GM12891 (cell line): Measurements from ENCODE around the gene CCDC86.

Source experiments
- DNase-seq: peaks from one replicate; pipeline ENCODE4 v3.0.0; 2011; ENCODE audit warnings: low spot score; ENCODE audit not compliant: insufficient read length
- FAIRE-seq: peaks from 2 replicates; lab custom pipeline; 2011; peaks lifted over from hg19 to GRCh38; lab: Jason Lieb, UNC
- PAX5 ChIP-seq: IDR thresholded peaks from 2 replicates; pipeline ENCODE4 v1.6.1; 2011; ENCODE audit warnings: low read length, moderate library complexity, mild to moderate bottlenecking; ENCODE audit not compliant: insufficient read depth, severe bottlenecking
- POLR2A ChIP-seq: IDR thresholded peaks from 2 replicates; pipeline ENCODE4 v1.6.1; 2011; ENCODE audit warnings: low read depth, low read length, control low read depth
- POLR2AphosphoS5 ChIP-seq: IDR thresholded peaks from 2 replicates; pipeline ENCODE4 v1.6.1; 2011; ENCODE audit warnings: low read depth, low read length, control low read depth
- POU2F2 ChIP-seq: IDR thresholded peaks from 2 replicates; pipeline ENCODE4 v1.6.1; 2011; ENCODE audit warnings: low read depth, mild to moderate bottlenecking, control low read depth, low read length, moderate library complexity
- SPI1 ChIP-seq: IDR thresholded peaks from 2 replicates; pipeline ENCODE4 v1.6.1; 2011; ENCODE audit warnings: low read depth, low read length, control low read depth
- TAF1 ChIP-seq: IDR thresholded peaks from 2 replicates; pipeline ENCODE4 v1.6.1; 2011; ENCODE audit warnings: low read depth, low read length, control low read depth

Gene CCDC86

GRCh38 chr11:60867871-60868681 is 26.2 kb downstream of the CCDC86 start:
- DNase-seq = no peak
- no peak for FAIRE-seq
- TF ChIP-seq POLR2A (no peak), TAF1 (no peak)

GRCh38 chr11:60868682-60869450 is 27.0 kb downstream of the CCDC86 start:
- no peak for FAIRE-seq
- no peak for TF ChIP-seq POLR2A
- no peak for TF ChIP-seq PAX5
- TF ChIP-seq TAF1 = no peak
- no peak for TF ChIP-seq POU2F2
- TF ChIP-seq SPI1 = no peak
- no peak for TF ChIP-seq POLR2AphosphoS5

GRCh38 chr11:60869451-60869825 is 27.5 kb downstream of the CCDC86 start:
- TF ChIP-seq TAF1 (no peak), POLR2A (no peak), SPI1 (no peak), POU2F2 (no peak), PAX5 (no peak), POLR2AphosphoS5 (no peak)
- no peak for DNase-seq
- FAIRE-seq = no peak

More at GRCh38 chr11:60868682-60869450, 27.0 kb downstream of the CCDC86 start:
- no peak for DNase-seq

- FAIRE-seq (no peak), DNase-seq (no peak)
- TF ChIP-seq TAF1 = no peak
- TF ChIP-seq POU2F2 = no peak
- no peak for TF ChIP-seq SPI1
- no peak for TF ChIP-seq POLR2AphosphoS5
- no peak for TF ChIP-seq PAX5
- no peak for TF ChIP-seq POLR2A
These were observed 28.4 kb downstream of the CCDC86 start for GRCh38 chr11:60870276-60870675.

GRCh38 chr11:60870733-60871377 is 28.9 kb downstream of the CCDC86 start:
- FAIRE-seq = no peak
- no peak for DNase-seq
- TF ChIP-seq PAX5 (no peak), SPI1 (no peak), POLR2AphosphoS5 (no peak), POLR2A (no peak), TAF1 (no peak), POU2F2 (no peak)

GRCh38 chr11:60871378-60872061 is 29.6 kb downstream of the CCDC86 start:
- no peak for FAIRE-seq
- no peak for DNase-seq
- TF ChIP-seq POLR2AphosphoS5 (no peak), SPI1 (no peak), POU2F2 (no peak), TAF1 (no peak), POLR2A (no peak), PAX5 (no peak)

GRCh38 chr11:60872124-60872960 is 30.4 kb downstream of the CCDC86 start:
- no peak for FAIRE-seq
- TF ChIP-seq PAX5 (no peak), SPI1 (no peak), POU2F2 (no peak), TAF1 (no peak), POLR2A (no peak), POLR2AphosphoS5 (no peak)
- no peak for DNase-seq

GRCh38 chr11:60872961-60873524 is 31.1 kb downstream of the CCDC86 start:
- DNase-seq (no peak), FAIRE-seq (no peak)
- TF ChIP-seq SPI1 (no peak), POLR2AphosphoS5 (peak; percentile 23; the same call in 1 of the 2 replicates)
